SH-SY5Y (cell line): ENCODE data around the gene KCTD6.

ENCODE experiments used
- GATA2 ChIP-seq: IDR thresholded peaks from 2 replicates; pipeline ENCODE4 v1.6.1; 2011; ENCODE audit warnings: mild to moderate bottlenecking, low read depth, low read length
- GATA3 ChIP-seq: IDR thresholded peaks from 2 replicates; pipeline ENCODE4 v1.6.1; 2011; ENCODE audit warnings: low read depth, mild to moderate bottlenecking, low read length, moderate library complexity

- no peak for TF ChIP-seq GATA2
- no peak for TF ChIP-seq GATA3
Observed at GRCh38 chr3:58514405-58514804, 22.5 kb downstream of the KCTD6 start.
